Measurements from ENCODE around the gene ANP32B.
A peak's percentile ranks its signal among the peaks of the same experiment; 100 is the strongest.

The ANP32B gene

GRCh38 chr9:98034593-98035546 is 51.7 kb downstream of the ANP32B start:
- DNase-seq, result peak; percentile 31 to 80

GRCh38 chr9:98037357-98037756 is 54.2 kb downstream of the ANP32B start:
- DNase-seq, result no peak

- DNase-seq, result no peak
Observed at GRCh38 chr9:98038958-98039357, 55.8 kb downstream of the ANP32B start.

GRCh38 chr9:98039607-98040017 is 56.5 kb downstream of the ANP32B start:
- no peak for DNase-seq

- peak in 1 of 2 experiments; percentile 13 for DNase-seq
Observed at GRCh38 chr9:98040212-98040611, 57.1 kb downstream of the ANP32B start.

- DNase-seq, result no peak
Observed at GRCh38 chr9:98043915-98044314, 60.8 kb downstream of the ANP32B start.

- no peak for DNase-seq
Observed at GRCh38 chr9:98045234-98046179, 62.4 kb downstream of the ANP32B start.

GRCh38 chr9:98046180-98046543 is 63.0 kb downstream of the ANP32B start:
- DNase-seq, result no peak

GRCh38 chr9:98047002-98047401 is 63.9 kb downstream of the ANP32B start:
- DNase-seq, result no peak

GRCh38 chr9:98049288-98050072 is 66.3 kb downstream of the ANP32B start:
- DNase-seq, result no peak

- DNase-seq, result no peak
Observed at GRCh38 chr9:98050351-98050750, 67.2 kb downstream of the ANP32B start.

- DNase-seq, result no peak
Observed at GRCh38 chr9:98054376-98054951, 71.3 kb downstream of the ANP32B start.

- peak; percentile 81 to 88 for DNase-seq
Observed at GRCh38 chr9:98056269-98057137, 73.4 kb downstream of the ANP32B start, which contains the start of gene NANS. Gene NANS (plus strand): TSS chr9:98056732. CDS start chr9:98056809, 77 bp downstream.

GRCh38 chr9:98057138-98057799 is 74.1 kb downstream of the ANP32B start:
- DNase-seq, result peak in 1 of 2 experiments; percentile 25

GRCh38 chr9:98062161-98062560 is 79.0 kb downstream of the ANP32B start:
- DNase-seq, result no peak

GRCh38 chr9:98064623-98065392 is 81.7 kb downstream of the ANP32B start:
- DNase-seq, result no peak

Data from NCI-H526 (cell line).